Mesenteric fat pad (tissue), 1 donor: ENCODE data around the gene NBPF19. TPM values are rescaled to one million over a fixed set of nuclear protein-coding genes. Genes with fewer than 3 reads are reported as not detected.
"Not testable (repeated sequence)": the region's sequence is repeated elsewhere in the genome, so short reads cannot be mapped to it uniquely, and the experiment has no call there.

ENCODE experiments used
- DNase-seq: peaks from one replicate; pipeline ENCODE4 v3.0.0-alpha.2; 2020; ENCODE audit warnings: low spot score
- long read RNA-seq: library from polyadenylated mRNA; unstranded; transcript quantifications from one replicate; pipeline ENCODE4 v2.0.0, GENCODE V29; 2020
- total RNA-seq: library from RNA; stranded (reverse); fragmentation: NEBNext Ultra II Directional; extraction: Animal tissue kit (Norgen Biotek cat#: 25700); gene quantifications from one replicate; pipeline ENCODE4 v1.2.1, GENCODE V29; 2021
- donor health status: DM: yes; HTN: yes; CAD: no.

NBPF19 gene, protein sequence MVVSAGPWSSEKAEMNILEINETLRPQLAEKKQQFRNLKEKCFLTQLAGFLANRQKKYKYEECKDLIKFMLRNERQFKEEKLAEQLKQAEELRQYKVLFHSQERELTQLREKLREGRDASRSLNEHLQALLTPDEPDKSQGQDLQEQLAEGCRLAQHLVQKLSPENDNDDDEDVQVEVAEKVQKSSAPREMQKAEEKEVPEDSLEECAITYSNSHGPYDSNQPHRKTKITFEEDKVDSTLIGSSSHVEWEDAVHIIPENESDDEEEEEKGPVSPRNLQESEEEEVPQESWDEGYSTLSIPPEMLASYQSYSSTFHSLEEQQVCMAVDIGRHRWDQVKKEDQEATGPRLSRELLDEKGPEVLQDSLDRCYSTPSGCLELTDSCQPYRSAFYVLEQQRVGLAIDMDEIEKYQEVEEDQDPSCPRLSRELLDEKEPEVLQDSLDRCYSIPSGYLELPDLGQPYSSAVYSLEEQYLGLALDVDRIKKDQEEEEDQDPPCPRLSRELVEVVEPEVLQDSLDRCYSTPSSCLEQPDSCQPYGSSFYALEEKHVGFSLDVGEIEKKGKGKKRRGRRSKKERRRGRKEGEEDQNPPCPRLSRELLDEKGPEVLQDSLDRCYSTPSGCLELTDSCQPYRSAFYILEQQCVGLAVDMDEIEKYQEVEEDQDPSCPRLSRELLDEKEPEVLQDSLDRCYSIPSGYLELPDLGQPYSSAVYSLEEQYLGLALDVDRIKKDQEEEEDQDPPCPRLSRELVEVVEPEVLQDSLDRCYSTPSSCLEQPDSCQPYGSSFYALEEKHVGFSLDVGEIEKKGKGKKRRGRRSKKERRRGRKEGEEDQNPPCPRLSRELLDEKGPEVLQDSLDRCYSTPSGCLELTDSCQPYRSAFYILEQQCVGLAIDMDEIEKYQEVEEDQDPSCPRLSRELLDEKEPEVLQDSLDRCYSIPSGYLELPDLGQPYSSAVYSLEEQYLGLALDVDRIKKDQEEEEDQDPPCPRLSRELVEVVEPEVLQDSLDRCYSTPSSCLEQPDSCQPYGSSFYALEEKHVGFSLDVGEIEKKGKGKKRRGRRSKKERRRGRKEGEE (N-terminal part only)
- 21.5 TPM for total RNA-seq
- long read RNA-seq, partial matches to known transcripts, result 11 of 26 reads
- long read RNA-seq, other reads (novel, unspliced or antisense), result 15 of 26 reads

GRCh38 chr1:149474745-149475144, at the start of gene NBPF19:
NBPF19 (plus strand) TSS chr1:149475045; CDS start chr1:149475933, 888 bp downstream.
- not testable (repeated sequence) for DNase-seq

DNA sequence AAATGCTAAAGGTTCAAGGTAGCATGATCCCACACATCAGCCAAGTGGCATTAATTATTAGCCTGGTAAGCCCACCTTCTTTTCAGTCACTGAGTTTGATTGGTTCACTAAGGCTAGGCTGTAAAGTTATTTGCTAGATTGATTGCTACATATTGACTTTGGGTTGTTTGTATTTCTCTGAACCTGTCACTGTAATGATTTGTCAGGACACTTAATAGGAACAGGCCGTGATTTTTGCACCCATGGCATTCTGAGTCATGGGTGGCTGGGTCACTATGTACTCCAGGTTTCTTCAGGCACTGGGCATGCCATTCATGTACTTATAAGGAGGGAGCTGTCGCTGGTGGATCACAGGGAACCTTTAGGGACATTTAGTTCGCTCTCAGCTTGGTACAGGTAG, 46.5 kb upstream of the NBPF19 start:
- DNase-seq, result not testable (repeated sequence)

GRCh38 chr1:149445451-149445850, 29.4 kb upstream of the NBPF19 start:
- not testable (repeated sequence) for DNase-seq

DNA sequence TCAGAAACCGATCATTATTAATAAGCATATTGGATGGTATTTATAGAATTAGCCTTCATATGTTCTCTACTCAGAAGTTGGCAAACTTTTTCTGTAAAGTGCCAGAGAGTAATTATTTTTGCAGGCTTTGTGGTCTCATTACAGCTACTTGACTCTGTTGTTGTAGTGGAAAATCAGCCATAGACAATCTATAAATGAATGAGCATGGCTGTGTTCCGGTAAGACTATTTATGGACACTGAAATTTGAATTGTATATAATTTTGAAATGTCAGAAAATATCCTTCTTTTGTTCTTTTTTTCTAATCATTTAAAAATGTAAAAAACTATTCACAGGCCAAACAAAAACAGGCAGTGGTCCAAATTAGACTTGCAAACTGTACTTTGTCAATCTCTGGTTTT, 22.6 kb upstream of the NBPF19 start:
- DNase-seq, result not testable (repeated sequence)

DNA sequence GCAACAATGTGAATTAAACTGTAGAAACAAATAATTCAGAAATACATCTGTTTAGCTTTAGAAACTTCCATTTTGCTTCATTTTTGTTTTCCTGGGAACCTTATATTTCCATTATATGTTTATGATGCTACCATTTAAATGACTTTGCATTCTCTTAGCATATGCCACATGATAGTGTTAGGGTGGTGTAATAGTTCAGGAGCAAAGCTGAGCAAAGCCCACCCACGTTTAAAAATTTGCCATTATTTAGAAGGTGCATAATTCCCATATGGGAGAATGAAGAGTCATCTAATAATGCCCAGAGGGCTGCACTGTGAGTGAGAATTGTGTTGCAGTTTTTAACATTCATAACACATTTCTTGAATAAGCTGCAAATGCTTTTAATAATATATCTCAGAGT, 22.2 kb upstream of the NBPF19 start:
- DNase-seq, result not testable (repeated sequence)

DNA sequence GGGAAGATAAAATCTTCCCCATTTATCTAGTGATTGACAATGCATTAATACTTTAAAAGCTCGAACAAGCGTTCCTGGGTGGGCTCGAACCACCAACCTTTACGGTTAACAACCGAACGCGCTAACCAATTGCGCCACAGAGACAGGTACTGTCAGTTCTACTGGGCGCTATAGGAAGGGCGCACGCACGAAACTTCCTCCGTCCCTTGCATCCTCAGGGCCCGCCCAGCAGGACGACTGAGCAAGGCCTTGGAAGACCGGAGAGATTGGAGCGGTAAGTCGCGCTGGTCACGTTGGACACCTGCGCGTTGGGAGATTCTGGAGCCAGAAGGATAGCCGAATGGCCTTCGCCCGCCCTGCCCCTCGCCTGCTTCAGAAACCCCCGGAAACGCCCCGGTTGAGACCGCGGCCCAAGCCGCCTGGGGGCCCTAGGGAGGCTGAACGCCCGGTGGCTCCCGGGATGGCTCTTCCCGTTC, 83.5 kb downstream of the NBPF19 start:
- not testable (repeated sequence) for DNase-seq

GRCh38 chr1:149561806-149562205, 87.0 kb downstream of the NBPF19 start:
- not testable (repeated sequence) for DNase-seq

DNA sequence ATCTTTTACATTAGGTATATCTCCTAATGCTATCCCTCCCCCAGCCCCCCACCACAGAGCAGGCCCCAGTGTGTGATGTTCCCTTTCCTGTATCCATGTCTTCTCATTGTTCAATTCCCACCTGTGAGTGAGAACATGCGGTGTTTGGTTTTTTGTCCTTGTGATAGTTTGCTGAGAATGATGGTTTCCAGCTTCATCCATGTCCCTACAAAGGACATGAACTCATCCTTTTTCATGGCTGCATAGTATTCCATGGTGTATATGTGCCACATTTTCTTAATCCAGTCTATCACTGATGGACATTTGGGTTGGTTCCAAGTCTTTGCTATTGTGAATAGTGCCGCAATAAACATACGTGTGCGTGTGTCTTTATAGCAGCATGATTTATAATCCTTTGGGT, 90.6 kb downstream of the NBPF19 start:
- DNase-seq, result not testable (repeated sequence)

GRCh38 chr1:149572763-149573162, 97.9 kb downstream of the NBPF19 start:
- DNase-seq, result not testable (repeated sequence)

DNA sequence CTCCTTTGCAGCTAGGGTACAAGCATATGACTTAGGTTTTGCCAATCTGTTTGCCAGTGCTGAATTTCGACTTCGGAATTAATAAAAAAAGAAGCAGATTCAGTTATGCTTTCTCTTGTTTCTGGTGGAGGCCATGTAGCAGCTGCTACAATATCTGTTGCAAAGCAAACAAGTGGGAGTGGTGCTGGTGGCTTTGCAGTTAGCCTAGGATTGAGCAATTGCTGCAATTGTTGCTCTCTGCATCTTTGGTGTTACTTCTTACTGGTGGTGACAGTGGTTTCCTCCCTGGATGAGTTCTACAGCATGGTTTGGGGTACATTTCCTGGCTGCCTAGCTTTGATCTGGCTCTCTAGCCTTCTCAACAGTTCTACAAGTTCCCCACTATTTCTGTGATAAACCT, 110.7 kb downstream of the NBPF19 start:
- not testable (repeated sequence) for DNase-seq

Other genes with a start within 250 kb of the NBPF19 start
- not detected for gene PPIAL4C, start 108.8 kb downstream of the NBPF19 start, total RNA-seq